Epithelial cell of proximal tubule (primary cell): ENCODE data around the gene SMYD5. TPM values are rescaled to one million over a fixed set of nuclear protein-coding genes. Genes with fewer than 3 reads are reported as not detected.

Source experiments
- DNase-seq: peaks from one replicate; pipeline ENCODE4 v3.0.0-alpha.2; 2011; ENCODE audit warnings: low read depth
- H3K4me3 ChIP-seq: 2 replicates; pipeline ENCODE4 v1.5.1; 2011; ENCODE audit warnings: low read depth, mild to moderate bottlenecking, low read length
- total RNA-seq: library from RNA; depleted of rRNA; stranded (reverse); fragments of >200 nt; gene quantifications from 2 replicates; pipeline ENCODE4 v1.2.3, GENCODE V29; 2015
- TF ChIP-seq, protein P1 (sequence below): conservative IDR thresholded peaks from 2 replicates; pipeline ENCODE4 v1.5.1; 2012; ENCODE audit warnings: low read depth, mild to moderate bottlenecking, low read length

Gene SMYD5
- total RNA-seq, 1 donor from 2014 or later, result 27.3 TPM

DNA sequence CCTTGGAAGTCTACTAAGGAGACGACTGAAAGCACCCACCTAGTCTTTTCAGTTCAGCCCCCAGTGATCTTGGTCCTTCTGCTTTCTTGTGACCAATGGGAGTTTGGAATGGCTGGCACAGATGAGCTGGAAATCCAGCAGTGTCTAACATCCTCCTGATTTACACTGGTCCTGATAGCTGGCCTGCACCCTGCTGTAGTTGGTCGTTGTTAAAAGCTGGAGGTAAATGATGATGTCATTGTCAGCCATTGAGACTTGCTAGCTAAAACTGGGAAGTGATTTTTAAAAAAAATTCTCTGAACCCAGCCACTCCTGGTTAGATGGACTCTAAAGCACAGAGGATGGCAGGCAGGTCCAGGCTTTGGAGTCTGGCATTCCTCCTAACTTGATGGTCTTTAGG lies 39.4 kb downstream of the SMYD5 start:
- TF ChIP-seq, protein P1, sequence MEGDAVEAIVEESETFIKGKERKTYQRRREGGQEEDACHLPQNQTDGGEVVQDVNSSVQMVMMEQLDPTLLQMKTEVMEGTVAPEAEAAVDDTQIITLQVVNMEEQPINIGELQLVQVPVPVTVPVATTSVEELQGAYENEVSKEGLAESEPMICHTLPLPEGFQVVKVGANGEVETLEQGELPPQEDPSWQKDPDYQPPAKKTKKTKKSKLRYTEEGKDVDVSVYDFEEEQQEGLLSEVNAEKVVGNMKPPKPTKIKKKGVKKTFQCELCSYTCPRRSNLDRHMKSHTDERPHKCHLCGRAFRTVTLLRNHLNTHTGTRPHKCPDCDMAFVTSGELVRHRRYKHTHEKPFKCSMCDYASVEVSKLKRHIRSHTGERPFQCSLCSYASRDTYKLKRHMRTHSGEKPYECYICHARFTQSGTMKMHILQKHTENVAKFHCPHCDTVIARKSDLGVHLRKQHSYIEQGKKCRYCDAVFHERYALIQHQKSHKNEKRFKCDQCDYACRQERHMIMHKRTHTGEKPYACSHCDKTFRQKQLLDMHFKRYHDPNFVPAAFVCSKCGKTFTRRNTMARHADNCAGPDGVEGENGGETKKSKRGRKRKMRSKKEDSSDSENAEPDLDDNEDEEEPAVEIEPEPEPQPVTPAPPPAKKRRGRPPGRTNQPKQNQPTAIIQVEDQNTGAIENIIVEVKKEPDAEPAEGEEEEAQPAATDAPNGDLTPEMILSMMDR, result no peak
- H3K4me3 ChIP-seq, result no peak overlapping the region

GRCh38 chr2:73253901-73254300 lies 39.9 kb downstream of the SMYD5 start:
- TF ChIP-seq, protein P1, result no peak
- DNase-seq, result no peak
- no peak overlapping the region for H3K4me3 ChIP-seq

More for the DNA sequence above, 39.4 kb downstream of the SMYD5 start:
- no peak for DNase-seq

DNA sequence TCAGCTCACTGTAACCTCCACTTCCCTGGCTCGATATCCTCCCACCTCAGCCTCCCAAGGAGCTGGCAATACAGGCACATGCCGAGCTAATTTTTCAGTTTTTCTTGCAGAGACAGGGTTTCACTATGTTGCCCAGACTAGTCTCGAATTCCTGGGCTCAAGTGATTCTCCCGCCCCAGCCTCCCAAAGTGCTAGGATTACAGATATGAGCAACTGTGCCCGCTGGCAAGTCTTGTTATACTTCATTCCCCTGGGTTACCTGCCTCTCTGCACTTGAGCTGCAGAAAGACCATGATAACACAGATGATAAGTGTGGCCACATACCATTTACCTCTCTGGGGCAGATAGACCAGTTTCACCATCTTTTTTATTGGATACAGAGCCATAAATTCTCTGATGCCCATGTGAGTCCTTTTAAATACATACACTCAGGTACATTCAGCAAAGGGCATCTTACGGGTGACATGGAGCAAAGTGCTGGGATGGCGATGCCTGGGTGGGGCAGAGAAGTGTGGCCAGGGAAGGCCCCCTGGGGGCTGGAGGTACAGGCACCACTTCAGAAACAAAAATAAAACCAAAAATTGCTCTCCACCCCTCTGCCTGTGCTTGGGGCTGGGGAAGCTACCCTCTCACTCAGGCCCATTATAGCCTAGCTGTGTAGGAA lies 40.4 kb downstream of the SMYD5 start:
- TF ChIP-seq, protein P1, result no peak
- DNase-seq, result no peak
- H3K4me3 ChIP-seq, result no peak overlapping the region

GRCh38 chr2:73255007-73255644 lies 41.1 kb downstream of the SMYD5 start:
- H3K4me3 ChIP-seq, result no peak overlapping the region
- DNase-seq, result no peak
- TF ChIP-seq, protein P1, result no peak

DNA sequence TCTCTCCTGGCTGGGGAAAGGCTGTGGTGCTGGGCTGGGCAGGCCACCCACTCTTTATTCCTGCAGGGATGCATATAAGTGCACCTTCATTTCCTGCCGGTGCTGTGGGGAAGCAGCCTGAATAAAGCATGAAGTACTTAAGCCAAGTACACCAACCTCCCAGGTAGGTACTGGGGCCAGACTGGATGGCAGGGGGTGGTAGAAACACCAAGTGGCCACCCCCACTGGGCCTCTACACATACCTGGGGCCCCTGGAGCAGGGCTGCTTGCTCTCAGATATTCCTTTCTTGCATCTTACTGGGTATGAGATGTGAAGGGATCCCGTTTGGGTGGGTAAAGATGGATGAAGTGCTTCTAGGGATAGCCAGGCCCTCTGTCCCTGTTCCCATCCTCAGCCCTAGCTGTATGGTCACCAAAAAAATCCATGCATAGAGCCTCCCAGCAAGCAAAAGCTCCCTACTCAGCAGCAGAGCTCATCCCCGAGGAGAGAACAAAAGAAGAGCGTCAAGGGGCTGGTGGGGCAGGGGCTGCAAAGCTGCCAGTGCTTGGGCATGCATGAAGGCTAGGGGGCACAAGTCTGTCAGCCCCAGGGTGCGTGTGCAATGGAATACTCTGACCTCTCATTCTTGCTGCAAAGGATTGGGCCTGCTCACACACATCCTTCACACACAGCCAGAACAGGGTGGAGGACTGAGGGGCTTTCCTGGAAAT lies 42.0 kb downstream of the SMYD5 start:
- no peak overlapping the region for H3K4me3 ChIP-seq
- DNase-seq, result no peak
- TF ChIP-seq, protein P1, result no peak

- no peak overlapping the region for H3K4me3 ChIP-seq
Measured at GRCh38 chr2:73256618-73256922, 42.5 kb downstream of the SMYD5 start.

More at GRCh38 chr2:73256618-73256922, 42.5 kb downstream of the SMYD5 start:
- no peak for DNase-seq
- TF ChIP-seq, protein P1, result no peak
